ENCODE data around the gene LAP3.
A peak's percentile ranks its signal among the peaks of the same experiment; 100 is the strongest.
"Not testable (repeated sequence)": the region's sequence is repeated elsewhere in the genome, so short reads cannot be mapped to it uniquely, and the experiment has no call there.

The LAP3 gene

GRCh38 chr4:17576932-17577664 lies at the start of gene LAP3:
Gene LAP3 (plus strand): TSS chr4:17577198. CDS start chr4:17577466, 268 bp downstream.
- DNase-seq (ENCODE audit: low read depth in 2 of 2): peak; percentile 94 to 98

- no peak for DNase-seq (ENCODE audit: low read depth in 2 of 2)
These were observed 48.3 kb upstream of the LAP3 start for GRCh38 chr4:17528551-17529165.

- DNase-seq (ENCODE audit: low read depth in 2 of 2): no peak
These were observed 45.3 kb upstream of the LAP3 start for GRCh38 chr4:17531538-17532285.

DNA sequence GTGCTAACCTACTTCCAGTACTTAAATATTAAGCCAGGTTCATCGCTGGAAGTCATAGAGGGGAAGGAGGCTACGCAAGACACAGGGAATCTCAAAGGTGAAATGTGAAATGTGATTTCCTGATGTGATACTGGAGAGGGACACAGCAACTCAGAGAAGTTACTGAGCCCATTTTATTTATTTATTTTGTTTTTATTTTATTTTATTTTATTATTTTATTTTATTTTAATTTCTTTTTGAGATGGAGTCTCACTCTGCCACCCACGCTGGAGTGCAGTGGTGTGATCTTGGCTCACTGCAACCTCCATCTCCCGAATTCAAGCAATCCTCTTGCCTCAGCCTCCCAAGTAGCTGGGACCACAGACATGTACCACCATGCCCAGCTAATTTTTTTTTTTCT lies 42.3 kb upstream of the LAP3 start:
- no peak for DNase-seq (ENCODE audit: low read depth in 2 of 2)

- DNase-seq (ENCODE audit: low read depth in 2 of 2): no peak
These were observed 41.8 kb upstream of the LAP3 start for GRCh38 chr4:17535242-17535641.

GRCh38 chr4:17535906-17536305 lies 41.1 kb upstream of the LAP3 start:
- no peak for DNase-seq (ENCODE audit: low read depth in 2 of 2)

DNA sequence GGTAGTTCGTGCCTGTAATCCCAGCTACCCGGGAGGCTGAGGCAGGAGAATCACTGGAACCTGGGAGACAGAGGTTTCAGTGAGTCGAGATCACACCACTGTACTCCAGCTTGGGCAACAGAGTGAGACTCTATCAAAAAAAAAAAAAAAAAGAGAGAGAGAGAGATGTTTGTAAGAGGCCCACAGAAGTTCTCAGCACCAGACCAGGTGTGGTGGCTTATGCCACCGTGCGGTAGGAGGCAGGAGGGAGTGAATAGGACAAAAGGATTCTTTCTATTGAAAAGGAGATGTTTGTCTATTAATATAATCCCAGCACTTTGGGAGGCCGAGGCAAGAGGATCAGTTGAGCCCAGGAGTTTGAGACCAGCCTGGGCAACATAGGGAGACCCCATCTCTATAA lies 39.9 kb upstream of the LAP3 start:
- not testable (repeated sequence) for DNase-seq (ENCODE audit: low read depth in 2 of 2)

GRCh38 chr4:17544205-17544604 lies 32.8 kb upstream of the LAP3 start:
- no peak for DNase-seq (ENCODE audit: low read depth in 2 of 2)

DNA sequence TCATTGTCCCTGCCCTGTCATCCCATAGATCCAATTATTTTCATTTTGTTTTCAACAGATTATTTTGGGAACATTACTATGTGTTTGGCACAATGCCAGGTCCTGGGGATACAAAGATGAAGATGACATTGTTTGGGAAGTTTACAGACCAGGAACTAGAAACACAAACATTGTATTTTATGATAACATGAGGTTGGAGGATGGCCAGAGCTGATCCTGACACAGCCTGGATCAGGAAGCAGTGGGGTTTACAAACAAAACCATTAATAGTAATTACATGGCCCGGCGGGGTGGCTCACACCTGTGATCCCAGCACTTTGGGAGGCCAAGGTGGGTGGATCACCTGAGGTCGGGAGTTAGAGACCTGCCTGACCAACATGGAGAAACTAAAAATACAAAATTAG lies 32.2 kb upstream of the LAP3 start:
- no peak for DNase-seq (ENCODE audit: low read depth in 2 of 2)

- DNase-seq (ENCODE audit: low read depth in 2 of 2): no peak
These were observed 31.4 kb upstream of the LAP3 start for GRCh38 chr4:17545374-17546140.

GRCh38 chr4:17546222-17546621 lies 30.8 kb upstream of the LAP3 start:
- no peak for DNase-seq (ENCODE audit: low read depth in 2 of 2)

GRCh38 chr4:17546678-17547077 lies 30.3 kb upstream of the LAP3 start:
- DNase-seq (ENCODE audit: low read depth in 2 of 2): no peak

GRCh38 chr4:17550549-17550948 lies 26.4 kb upstream of the LAP3 start:
- no peak for DNase-seq (ENCODE audit: low read depth in 2 of 2)

GRCh38 chr4:17552427-17552826 lies 24.6 kb upstream of the LAP3 start:
- no peak for DNase-seq (ENCODE audit: low read depth in 2 of 2)

DNA sequence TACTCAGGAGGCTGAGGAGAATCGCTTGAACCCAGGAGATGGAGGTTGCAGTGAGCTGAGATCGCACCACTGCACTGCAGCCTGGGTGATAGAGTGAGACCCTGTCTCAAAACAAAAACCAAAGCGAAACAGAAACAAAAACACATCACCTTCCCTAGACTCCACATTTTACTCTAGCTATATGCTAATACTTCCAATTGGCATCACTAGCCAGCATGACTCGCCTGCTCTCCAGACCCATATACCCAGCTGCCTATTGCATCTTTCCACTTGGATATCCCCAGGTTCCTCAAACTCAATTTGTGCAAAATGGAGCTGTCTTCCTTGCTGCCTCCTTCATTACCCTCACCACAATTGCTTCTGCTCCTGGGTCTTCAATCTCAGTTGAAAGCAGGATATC lies 22.4 kb upstream of the LAP3 start:
- DNase-seq (ENCODE audit: low read depth in 2 of 2): no peak

- no peak for DNase-seq (ENCODE audit: low read depth in 2 of 2)
These were observed 20.5 kb upstream of the LAP3 start for GRCh38 chr4:17556498-17556897.

- DNase-seq (ENCODE audit: low read depth in 2 of 2): no peak
These were observed 19.1 kb upstream of the LAP3 start for GRCh38 chr4:17557880-17558279.

GRCh38 chr4:17558941-17559708 lies 17.9 kb upstream of the LAP3 start:
- DNase-seq (ENCODE audit: low read depth in 2 of 2): no peak

GRCh38 chr4:17559709-17560048 lies 17.3 kb upstream of the LAP3 start:
- no peak for DNase-seq (ENCODE audit: low read depth in 2 of 2)

DNA sequence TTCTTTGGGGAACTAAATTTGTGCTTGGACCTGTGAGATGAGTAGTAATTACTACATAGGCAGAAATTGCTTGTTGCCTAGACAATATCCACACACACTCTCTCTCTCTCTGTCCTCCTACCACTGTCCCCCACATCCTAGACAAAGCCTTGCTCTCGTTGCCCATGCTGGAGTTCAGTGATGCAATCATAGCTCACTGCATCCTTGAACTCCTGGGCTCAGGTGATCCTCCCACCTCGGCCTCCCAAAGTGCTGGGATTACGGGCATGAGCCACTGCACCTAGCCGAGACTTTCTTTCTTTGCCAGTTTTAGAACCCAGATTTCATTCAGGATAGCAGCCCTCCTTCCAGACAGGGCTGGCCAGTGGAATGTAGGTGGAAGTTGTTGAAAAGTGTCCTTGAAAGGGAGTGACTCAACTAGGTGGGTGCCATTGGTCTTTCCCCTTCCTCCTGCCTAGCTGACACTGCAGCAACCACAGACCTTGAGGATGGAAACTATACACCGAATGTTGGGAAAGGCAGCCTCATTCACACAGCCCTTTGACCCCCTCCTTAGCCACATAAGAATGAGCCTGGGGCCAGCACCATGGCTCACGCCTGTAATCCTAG lies 16.8 kb upstream of the LAP3 start:
- no peak for DNase-seq (ENCODE audit: low read depth in 2 of 2)
